HepG2 (cell line): ENCODE measurements around the gene NXT1. TPM values are rescaled to one million over a fixed set of nuclear protein-coding genes. Genes with fewer than 3 reads are reported as not detected.

Source experiments
- ATAC-seq: fragments of 200-7000 bp; cut with Tn5 transposase; 3 replicates; pipeline ENCODE4 v1.9.1; 2020; ENCODE audit warnings: mild to moderate bottlenecking, moderate library complexity
- BruUV-seq: library from RNA; stranded (reverse); fragments of 400-500 nt; replicated peaks from 2 replicates; lab custom pipeline; 2021; lab: Mats Ljungman, UMichigan
- CTCF ChIA-PET: fragments of 300-600 bp; formaldehyde crosslinking; extraction: SDS; loops from one replicate; lab custom pipeline; 2021; ENCODE audit warnings: low total read pairs, inconsistent platforms, low intra/inter-chr PET ratio; lab: Yijun Ruan, JAX
- POLR2A ChIA-PET: fragments of 350-600 bp; sonication (Branson Sonifier 250); formaldehyde crosslinking; loops from one replicate; lab custom pipeline; 2020; ENCODE audit warnings: antibody characterized with exemption, inconsistent platforms; lab: Yijun Ruan, JAX
- DNase-seq: peaks from one replicate; pipeline ENCODE4 v3.0.0-alpha.2; 2015; ENCODE audit warnings: low spot score
- FAIRE-seq: peaks from 3 replicates; lab custom pipeline; 2011; peaks lifted over from hg19 to GRCh38; lab: Jason Lieb, UNC
- H2AFZ ChIP-seq: one replicate; pipeline ENCODE4 v1.6.1; 2011; ENCODE audit warnings: low read length, inconsistent platforms
- H3K27ac ChIP-seq: fragments of 300-600 bp; 3 replicates; pipeline ENCODE4 v1.8.0; 2011; ENCODE audit warnings: mixed run types, mild to moderate bottlenecking, mixed read lengths, low read length, inconsistent platforms; ENCODE audit not compliant: insufficient read depth; ENCODE audit errors: extremely low read length
- H3K27me3 ChIP-seq, 2 experiments: fragments of 200-600 bp in 1 of 2; 2 replicates in 1 of 2; 3 replicates in 1 of 2; pipeline versions ENCODE4 v1.6.0 to v1.8.0; 2011; ENCODE audit warnings: low read length in 2 of 2, mild to moderate bottlenecking in 2 of 2, moderate library complexity in 2 of 2, inconsistent platforms in 1 of 2; ENCODE audit not compliant: insufficient read depth in 2 of 2, control insufficient read depth in 1 of 2
- H3K36me3 ChIP-seq, 2 experiments: fragments of 200-600 bp in 1 of 2; replicated peaks in 1 of 2; 2 replicates in 1 of 2; 3 replicates in 1 of 2; pipeline versions ENCODE4 v1.5.1 to v1.8.0; 2011; ENCODE audit warnings: low read length in 2 of 2, inconsistent platforms in 1 of 2; ENCODE audit not compliant: insufficient read depth in 2 of 2, control insufficient read depth in 1 of 2
- H3K4me1 ChIP-seq: 2 replicates; pipeline ENCODE4 v1.5.1; 2012; ENCODE audit warnings: low read length, inconsistent platforms; ENCODE audit not compliant: insufficient read depth
- H3K4me2 ChIP-seq: 2 replicates; pipeline ENCODE4 v1.6.0; 2011; ENCODE audit warnings: low read depth, low read length, inconsistent platforms
- H3K4me3 ChIP-seq, 3 experiments: fragments of 200-600 bp in 1 of 3; sonication (generic), shearing (Covaris generic) in 1 of 3; replicated peaks in 1 of 3; 2 replicates each; pipeline ENCODE4 v1.5.1; 2011 to 2016; ENCODE audit warnings: low read length in 3 of 3, inconsistent platforms in 2 of 3, low read depth in 2 of 3, mild to moderate bottlenecking in 2 of 3, control low read depth in 1 of 3, mixed read lengths in 1 of 3; ENCODE audit not compliant: insufficient read depth in 1 of 3
- H3K79me2 ChIP-seq: one replicate; pipeline ENCODE4 v1.6.1; 2011; ENCODE audit warnings: low read length, inconsistent platforms; ENCODE audit not compliant: insufficient read depth
- H3K9ac ChIP-seq: 2 replicates; pipeline ENCODE4 v1.6.0; 2011; ENCODE audit warnings: mild to moderate bottlenecking, low read depth, low read length, inconsistent platforms; ENCODE audit not compliant: insufficient read depth
- H3K9me3 ChIP-seq: 2 replicates; pipeline ENCODE4 v1.5.1; 2012; ENCODE audit warnings: mild to moderate bottlenecking, low read length
- H4K20me1 ChIP-seq: 2 replicates; pipeline ENCODE4 v1.6.0; 2011; ENCODE audit warnings: inconsistent platforms, mild to moderate bottlenecking, low read length, moderate library complexity; ENCODE audit not compliant: insufficient read depth
- CREM ChIP-seq, 2 experiments: sonication (generic) in 1 of 2; formaldehyde crosslinking in 1 of 2; IDR thresholded peaks; 2 replicates each; pipeline versions ENCODE4 v1.4.0 to v1.6.1; 2016 to 2020; ENCODE audit warnings: antibody characterized with exemption in 1 of 2, mild to moderate bottlenecking in 1 of 2, missing genetic modification reagents in 1 of 2
- EEA1 ChIP-seq: sonication (generic); formaldehyde crosslinking; IDR thresholded peaks from 2 replicates; pipeline ENCODE4 v1.5.1; 2020; ENCODE audit warnings: mild to moderate bottlenecking, missing genetic modification reagents, borderline replicate concordance
- HNRNPLL ChIP-seq: fragments of 200-400 bp; formaldehyde crosslinking; IDR thresholded peaks from 2 replicates; pipeline ENCODE4 v1.6.1; 2017; ENCODE audit warnings: mild to moderate bottlenecking, low read depth, low read length; ENCODE audit not compliant: poor library complexity, severe bottlenecking
- KLF11 ChIP-seq: IDR thresholded peaks from 2 replicates; pipeline ENCODE4 v1.6.1; 2016; ENCODE audit warnings: missing compliant biosample characterization
- POLR2AphosphoS5 ChIP-seq: IDR thresholded peaks from 2 replicates; pipeline ENCODE4 v1.6.1; 2012; ENCODE audit warnings: low read depth, low read length
- SNAI1 ChIP-seq: sonication (generic); formaldehyde crosslinking; IDR thresholded peaks from 2 replicates; pipeline ENCODE4 v1.5.0; 2020; ENCODE audit warnings: mild to moderate bottlenecking, missing genetic modification reagents, borderline replicate concordance
- TCF7L2 ChIP-seq: IDR thresholded peaks from 2 replicates; pipeline ENCODE4 v1.6.1; 2011; ENCODE audit warnings: mild to moderate bottlenecking, low read depth, low read length, moderate library complexity
- ZBTB25 ChIP-seq: IDR thresholded peaks from 2 replicates; pipeline ENCODE4 v1.6.1; 2018; ENCODE audit warnings: missing genetic modification reagents
- ZNF503 ChIP-seq: sonication (generic); formaldehyde crosslinking; IDR thresholded peaks from 2 replicates; pipeline ENCODE4 v1.4.0; 2020; ENCODE audit warnings: missing genetic modification reagents
- ZNF569 ChIP-seq: sonication (generic); formaldehyde crosslinking; IDR thresholded peaks from 2 replicates; pipeline ENCODE4 v1.5.0; 2020; ENCODE audit warnings: mild to moderate bottlenecking, missing genetic modification reagents, moderate library complexity, borderline replicate concordance
- ZNF792 ChIP-seq: IDR thresholded peaks from 2 replicates; pipeline ENCODE4 v1.6.1; 2016
- WGBS: methylation state at CpG from one replicate; pipeline ENCODE4 v1.1.6; 2017; ENCODE audit warnings: low lambda C conversion rate; 5-methylcytosine and 5-hydroxymethylcytosine counted together
- in situ Hi-C: cut with HindIII; loops from 2 replicates; pipeline ENCODE4 v1.10.0; 2017; ENCODE audit warnings: low pct_unique_long_range_greater_than_20kb; ENCODE audit not compliant: extremely low pct_ligation_motif_present
- intact Hi-C: fragments of 100-400 bp; cut with micrococcal nuclease; formaldehyde crosslinking; loops from one replicate; pipeline ENCODE4 v1.10.0; 2022; ENCODE audit not compliant: unreplicated experiment
- polyA plus RNA-seq, 8 experiments: library from polyadenylated mRNA; depleted of rRNA in 3 of 8; stranded (reverse) in 7 of 8; unstranded in 1 of 8; fragments of >200 nt; fragmentation: Illumina TruSeq in 4 of 8; extraction: Trizol in 4 of 8; gene quantifications; 2 replicates each; pipeline versions ENCODE4 v1.2.1 to v1.2.3, GENCODE V29; 2011 to 2016; ENCODE audit warnings: low read depth in 4 of 8, missing spikeins in 1 of 8, mixed read lengths in 1 of 8; ENCODE audit not compliant: insufficient read depth in 1 of 8
- total RNA-seq, 5 experiments: library from RNA; depleted of rRNA; stranded (reverse); fragments of >200 nt; fragmentation: Illumina TruSeq; extraction: Trizol; gene quantifications; 2 replicates each; pipeline ENCODE4 v1.2.3, GENCODE V29; 2016; ENCODE audit warnings: low read depth in 1 of 5
- TF ChIP-seq, protein P1 (sequence below): sonication (generic); formaldehyde crosslinking; IDR thresholded peaks from 2 replicates; pipeline ENCODE4 v1.5.1; 2020; ENCODE audit warnings: missing genetic modification reagents, mild to moderate bottlenecking, borderline replicate concordance

The NXT1 gene
- total and polyA plus RNA-seq, 2 of the 13 experiments (the other 11 are each of a cell fraction or from before 2014, with no cell fraction given), result 35.6 to 65.9 TPM

DNA sequence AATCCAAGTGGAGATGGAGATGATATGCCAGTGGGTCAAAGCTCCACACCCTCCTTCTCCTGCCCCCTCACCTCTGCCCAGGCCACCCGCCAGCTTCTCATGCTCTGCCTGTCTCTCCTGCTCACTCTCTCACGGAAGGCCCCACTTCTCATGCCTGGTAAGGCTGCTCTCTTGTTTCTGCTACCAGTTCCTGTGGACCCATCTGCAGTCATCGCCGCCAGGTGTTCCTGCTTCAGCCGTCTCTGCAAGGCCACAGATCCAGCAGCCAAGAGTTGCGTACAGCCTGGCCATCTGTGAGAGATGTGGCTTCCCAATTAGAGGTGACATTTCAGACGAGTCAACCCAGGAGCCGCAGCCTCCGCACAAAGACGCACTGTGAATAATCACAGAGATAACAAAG is 40.8 kb upstream of the NXT1 start (continued):
- no peak for TF ChIP-seq TCF7L2
- TF ChIP-seq SNAI1 (CRISPR knock-in tag), result no peak
- no peak for TF ChIP-seq EEA1 (CRISPR knock-in tag)
- no peak for TF ChIP-seq ZNF569
- TF ChIP-seq ZBTB25 (CRISPR knock-in tag), result no peak
- no peak for TF ChIP-seq KLF11 (CRISPR knock-in tag)
- TF ChIP-seq HNRNPLL, result no peak
- no peak for TF ChIP-seq CREM (IDR thresholded peaks at IDR 0.05)
- TF ChIP-seq CREM (CRISPR knock-in tag; IDR thresholded peaks at IDR 0.05), result no peak

- Histone ChIP-seq H3K36me3 (no peaks in the 10 kb centered on the region), H3K27ac (no peak overlapping the region), H3K27me3 (0 out of 5 replicates have a peak, but pooled peaks cover 0 to 3% of the 10 kb centered on the region in 2 experiments), H2AFZ (no peak overlapping the region), H3K9ac (no peak overlapping the region), H4K20me1 (no peaks in the 10 kb centered on the region), H3K79me2 (no peaks in the 10 kb centered on the region), H3K4me3 (no peak overlapping the region), H3K4me1 (no peaks in the 10 kb centered on the region), H3K4me2 (no peak overlapping the region), H3K9me3 (no peaks in the 10 kb centered on the region)
- TF ChIP-seq ZNF792, result no peak
- no peak for TF ChIP-seq POLR2AphosphoS5
- TF ChIP-seq, protein P1, sequence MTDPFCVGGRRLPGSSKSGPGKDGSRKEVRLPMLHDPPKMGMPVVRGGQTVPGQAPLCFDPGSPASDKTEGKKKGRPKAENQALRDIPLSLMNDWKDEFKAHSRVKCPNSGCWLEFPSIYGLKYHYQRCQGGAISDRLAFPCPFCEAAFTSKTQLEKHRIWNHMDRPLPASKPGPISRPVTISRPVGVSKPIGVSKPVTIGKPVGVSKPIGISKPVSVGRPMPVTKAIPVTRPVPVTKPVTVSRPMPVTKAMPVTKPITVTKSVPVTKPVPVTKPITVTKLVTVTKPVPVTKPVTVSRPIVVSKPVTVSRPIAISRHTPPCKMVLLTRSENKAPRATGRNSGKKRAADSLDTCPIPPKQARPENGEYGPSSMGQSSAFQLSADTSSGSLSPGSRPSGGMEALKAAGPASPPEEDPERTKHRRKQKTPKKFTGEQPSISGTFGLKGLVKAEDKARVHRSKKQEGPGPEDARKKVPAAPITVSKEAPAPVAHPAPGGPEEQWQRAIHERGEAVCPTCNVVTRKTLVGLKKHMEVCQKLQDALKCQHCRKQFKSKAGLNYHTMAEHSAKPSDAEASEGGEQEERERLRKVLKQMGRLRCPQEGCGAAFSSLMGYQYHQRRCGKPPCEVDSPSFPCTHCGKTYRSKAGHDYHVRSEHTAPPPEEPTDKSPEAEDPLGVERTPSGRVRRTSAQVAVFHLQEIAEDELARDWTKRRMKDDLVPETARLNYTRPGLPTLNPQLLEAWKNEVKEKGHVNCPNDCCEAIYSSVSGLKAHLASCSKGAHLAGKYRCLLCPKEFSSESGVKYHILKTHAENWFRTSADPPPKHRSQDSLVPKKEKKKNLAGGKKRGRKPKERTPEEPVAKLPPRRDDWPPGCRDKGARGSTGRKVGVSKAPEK, result no peak
- TF ChIP-seq ZNF503 (CRISPR knock-in tag), result no peak
- in situ Hi-C loops, result no loop called here
- ATAC-seq, result no peak
- no peak for FAIRE-seq
- no TSS peak for BruUV-seq
- ChIA-PET CTCF (no interaction called here), POLR2A (no interaction called here)
- intact Hi-C loops, result no loop called here
- DNase-seq, result no peak
- WGBS, result 9% methylated on average over 7 of the region's 7 CpGs
Measured at GRCh38 chr20:23311947-23312506, 38.6 kb upstream of the NXT1 start.
